Lower leg skin (tissue), 3 donors: ENCODE results near the gene IL1RAP.

Source experiments
- CTCF ChIP-seq, 3 donors: fragments of 450-650 bp; IDR thresholded peaks; one replicate each; pipeline ENCODE4 v1.5.1; 2016; ENCODE audit warnings: antibody characterized with exemption in 3 of 3, mild to moderate bottlenecking in 3 of 3, moderate library complexity in 2 of 3
- POLR2A ChIP-seq, 2 donors: fragments of 450-650 bp; IDR thresholded peaks; one replicate each; pipeline ENCODE4 v1.6.1; 2016 to 2017; ENCODE audit warnings: antibody characterized with exemption in 2 of 2, mild to moderate bottlenecking in 1 of 2, moderate library complexity in 1 of 2

GRCh38 chr3:190533511-190534281 lies 19.8 kb downstream of the IL1RAP start:
- TF ChIP-seq CTCF (IDR thresholded peaks at IDR 0.05) (no peak), POLR2A (IDR thresholded peaks at IDR 0.05) (no peak)
